HepG2 (cell line): ENCODE data around the gene FOXL3. TPM values are rescaled to one million over a fixed set of nuclear protein-coding genes. Genes with fewer than 3 reads are reported as not detected.

Experiments used
- ERF ChIP-seq: IDR thresholded peaks from 2 replicates; pipeline ENCODE4 v1.6.1; 2018; ENCODE audit warnings: missing biosample characterization, missing genetic modification reagents
- FOXO1 ChIP-seq: sonication (generic); formaldehyde crosslinking; IDR thresholded peaks from 2 replicates; pipeline ENCODE4 v1.4.0; 2020; ENCODE audit warnings: missing genetic modification reagents
- GABPB1 ChIP-seq: IDR thresholded peaks from 2 replicates; pipeline ENCODE4 v1.6.1; 2016; ENCODE audit warnings: mild to moderate bottlenecking, missing genetic modification reagents, moderate library complexity, missing compliant biosample characterization
- HNF4A ChIP-seq: sonication (generic); formaldehyde crosslinking; IDR thresholded peaks from 2 replicates; pipeline ENCODE4 v1.4.0; 2020; ENCODE audit warnings: missing genetic modification reagents
- KDM1A ChIP-seq: IDR thresholded peaks from 2 replicates; pipeline ENCODE4 v1.6.1; 2016; ENCODE audit warnings: missing compliant biosample characterization
- MED1 ChIP-seq: sonication (generic); formaldehyde crosslinking; IDR thresholded peaks from 2 replicates; pipeline ENCODE4 v1.4.0; 2020; ENCODE audit warnings: missing genetic modification reagents
- MLXIP ChIP-seq: sonication (generic); formaldehyde crosslinking; IDR thresholded peaks from 2 replicates; pipeline ENCODE4 v1.9.0; 2021; ENCODE audit warnings: missing genetic modification reagents, borderline replicate concordance
- PAX8 ChIP-seq: sonication (generic); formaldehyde crosslinking; IDR thresholded peaks from 2 replicates; pipeline ENCODE4 v1.8.0; 2022; ENCODE audit warnings: mild to moderate bottlenecking, missing genetic modification reagents, borderline replicate concordance
- RAD21 ChIP-seq: fragments of 450-650 bp; formaldehyde crosslinking; IDR thresholded peaks from 2 replicates; pipeline ENCODE4 v1.5.0; 2020; ENCODE audit warnings: mild to moderate bottlenecking
- YY1 ChIP-seq: IDR thresholded peaks from 2 replicates; pipeline ENCODE4 v1.6.1; 2011; ENCODE audit warnings: low read length, low read depth, moderate library complexity, mild to moderate bottlenecking; ENCODE audit not compliant: insufficient read depth, insufficient replicate concordance
- ZBTB7B ChIP-seq: sonication (generic); formaldehyde crosslinking; IDR thresholded peaks from 2 replicates; pipeline ENCODE4 v1.4.0; 2020; ENCODE audit warnings: missing genetic modification reagents
- ZFAT ChIP-seq: sonication (generic); formaldehyde crosslinking; conservative IDR thresholded peaks from 2 replicates; pipeline ENCODE4 v1.8.1; 2023; ENCODE audit warnings: missing genetic modification reagents, inconsistent platforms
- ZNF17 ChIP-seq: sonication (generic); formaldehyde crosslinking; IDR thresholded peaks from 2 replicates; pipeline ENCODE4 v1.5.0; 2020; ENCODE audit warnings: mild to moderate bottlenecking, missing genetic modification reagents
- ZNF326 ChIP-seq: sonication (generic); formaldehyde crosslinking; IDR thresholded peaks from 2 replicates; pipeline ENCODE4 v1.4.0; 2020; ENCODE audit warnings: missing genetic modification reagents, borderline replicate concordance
- ZNF564 ChIP-seq: sonication (generic); formaldehyde crosslinking; IDR thresholded peaks from 2 replicates; pipeline ENCODE4 v1.8.1; 2023; ENCODE audit warnings: mild to moderate bottlenecking, missing genetic modification reagents
- ZNF660 ChIP-seq: sonication (generic); formaldehyde crosslinking; IDR thresholded peaks from 2 replicates; pipeline ENCODE4 v1.5.1; 2020; ENCODE audit warnings: mild to moderate bottlenecking, low read depth, missing genetic modification reagents, borderline replicate concordance
- ZNF780A ChIP-seq: sonication (generic); formaldehyde crosslinking; IDR thresholded peaks from 2 replicates; pipeline ENCODE4 v1.8.0; 2022; ENCODE audit warnings: mild to moderate bottlenecking, missing genetic modification reagents, moderate library complexity
- ZNF883 ChIP-seq: sonication (generic); formaldehyde crosslinking; IDR thresholded peaks from 2 replicates; pipeline ENCODE4 v1.5.1; 2020; ENCODE audit warnings: mild to moderate bottlenecking, missing genetic modification reagents; ENCODE audit errors: not compliant biosample characterization
- polyA plus RNA-seq, 8 experiments: library from polyadenylated mRNA; depleted of rRNA in 3 of 8; stranded (reverse) in 7 of 8; unstranded in 1 of 8; fragments of >200 nt; fragmentation: Illumina TruSeq in 4 of 8; extraction: Trizol in 4 of 8; gene quantifications; 2 replicates each; pipeline versions ENCODE4 v1.2.1 to v1.2.3, GENCODE V29; 2011 to 2016; ENCODE audit warnings: low read depth in 4 of 8, missing spikeins in 1 of 8, mixed read lengths in 1 of 8; ENCODE audit not compliant: insufficient read depth in 1 of 8
- total RNA-seq, 5 experiments: library from RNA; depleted of rRNA; stranded (reverse); fragments of >200 nt; fragmentation: Illumina TruSeq; extraction: Trizol; gene quantifications; 2 replicates each; pipeline ENCODE4 v1.2.3, GENCODE V29; 2016; ENCODE audit warnings: low read depth in 1 of 5
- TF ChIP-seq, protein P1 (sequence below): IDR thresholded peaks from 2 replicates; pipeline ENCODE4 v1.6.1; 2016; ENCODE audit warnings: low read depth, control low read depth
- TF ChIP-seq, protein P2 (sequence below): sonication (generic); formaldehyde crosslinking; IDR thresholded peaks from 2 replicates; pipeline ENCODE4 v1.5.1; 2020; ENCODE audit warnings: missing genetic modification reagents, mild to moderate bottlenecking, borderline replicate concordance
- TF ChIP-seq, protein P3 (sequence below): sonication (generic); formaldehyde crosslinking; IDR thresholded peaks from 2 replicates; pipeline ENCODE4 v1.4.0; 2020; ENCODE audit warnings: missing genetic modification reagents
- TF ChIP-seq, protein P4 (sequence below): sonication (generic); formaldehyde crosslinking; IDR thresholded peaks from 2 replicates; pipeline ENCODE4 v1.4.0; 2020; ENCODE audit warnings: mild to moderate bottlenecking, missing genetic modification reagents

Gene FOXL3
- total and polyA plus RNA-seq, 2 of the 13 experiments (the other 11 are each of a cell fraction or from before 2014, with no cell fraction given), result not detected

GRCh38 chr7:332646-333392, 42.8 kb downstream of the FOXL3 start (continued):
- TF ChIP-seq MLXIP (CRISPR knock-in tag) (no peak), ZNF564 (CRISPR knock-in tag) (peak; percentile 29; the same call in 1 of the 2 replicates), HNF4A (CRISPR knock-in tag) (0 out of 2 replicates have a peak, but pooled peaks have one; percentile 5), ZBTB7B (CRISPR knock-in tag) (peak; percentile 91), GABPB1 (CRISPR knock-in tag) (peak; percentile 75), KDM1A (no peak), ZFAT (CRISPR knock-in tag) (no peak), FOXO1 (CRISPR knock-in tag) (0 out of 2 replicates have a peak, but pooled peaks have one; percentile 31), ERF (CRISPR knock-in tag) (peak; percentile 41; the same call in 1 of the 2 replicates), PAX8 (CRISPR knock-in tag) (0 out of 2 replicates have a peak, but pooled peaks have one; percentile 60), ZNF17 (CRISPR knock-in tag) (peak; percentile 50; the same call in 1 of the 2 replicates), ZNF883 (CRISPR knock-in tag) (peak; percentile 61), RAD21 (CRISPR knock-in tag) (peak; percentile 97), MED1 (CRISPR knock-in tag) (peak; percentile 20; the same call in 1 of the 2 replicates), YY1 (peak; percentile 61), ZNF660 (no peak), ZNF326 (CRISPR knock-in tag) (no peak), ZNF780A (0 out of 2 replicates have a peak, but pooled peaks have one; percentile 30)
- TF ChIP-seq, protein P1, sequence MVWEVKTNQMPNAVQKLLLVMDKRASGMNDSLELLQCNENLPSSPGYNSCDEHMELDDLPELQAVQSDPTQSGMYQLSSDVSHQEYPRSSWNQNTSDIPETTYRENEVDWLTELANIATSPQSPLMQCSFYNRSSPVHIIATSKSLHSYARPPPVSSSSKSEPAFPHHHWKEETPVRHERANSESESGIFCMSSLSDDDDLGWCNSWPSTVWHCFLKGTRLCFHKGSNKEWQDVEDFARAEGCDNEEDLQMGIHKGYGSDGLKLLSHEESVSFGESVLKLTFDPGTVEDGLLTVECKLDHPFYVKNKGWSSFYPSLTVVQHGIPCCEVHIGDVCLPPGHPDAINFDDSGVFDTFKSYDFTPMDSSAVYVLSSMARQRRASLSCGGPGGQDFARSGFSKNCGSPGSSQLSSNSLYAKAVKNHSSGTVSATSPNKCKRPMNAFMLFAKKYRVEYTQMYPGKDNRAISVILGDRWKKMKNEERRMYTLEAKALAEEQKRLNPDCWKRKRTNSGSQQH, result no peak
- TF ChIP-seq, protein P2, sequence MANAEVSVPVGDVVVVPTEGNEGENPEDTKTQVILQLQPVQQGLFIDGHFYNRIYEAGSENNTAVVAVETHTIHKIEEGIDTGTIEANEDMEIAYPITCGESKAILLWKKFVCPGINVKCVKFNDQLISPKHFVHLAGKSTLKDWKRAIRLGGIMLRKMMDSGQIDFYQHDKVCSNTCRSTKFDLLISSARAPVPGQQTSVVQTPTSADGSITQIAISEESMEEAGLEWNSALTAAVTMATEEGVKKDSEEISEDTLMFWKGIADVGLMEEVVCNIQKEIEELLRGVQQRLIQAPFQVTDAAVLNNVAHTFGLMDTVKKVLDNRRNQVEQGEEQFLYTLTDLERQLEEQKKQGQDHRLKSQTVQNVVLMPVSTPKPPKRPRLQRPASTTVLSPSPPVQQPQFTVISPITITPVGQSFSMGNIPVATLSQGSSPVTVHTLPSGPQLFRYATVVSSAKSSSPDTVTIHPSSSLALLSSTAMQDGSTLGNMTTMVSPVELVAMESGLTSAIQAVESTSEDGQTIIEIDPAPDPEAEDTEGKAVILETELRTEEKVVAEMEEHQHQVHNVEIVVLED (CRISPR knock-in tag), result peak; percentile 20; the same call in 1 of the 2 replicates
- TF ChIP-seq, protein P3, sequence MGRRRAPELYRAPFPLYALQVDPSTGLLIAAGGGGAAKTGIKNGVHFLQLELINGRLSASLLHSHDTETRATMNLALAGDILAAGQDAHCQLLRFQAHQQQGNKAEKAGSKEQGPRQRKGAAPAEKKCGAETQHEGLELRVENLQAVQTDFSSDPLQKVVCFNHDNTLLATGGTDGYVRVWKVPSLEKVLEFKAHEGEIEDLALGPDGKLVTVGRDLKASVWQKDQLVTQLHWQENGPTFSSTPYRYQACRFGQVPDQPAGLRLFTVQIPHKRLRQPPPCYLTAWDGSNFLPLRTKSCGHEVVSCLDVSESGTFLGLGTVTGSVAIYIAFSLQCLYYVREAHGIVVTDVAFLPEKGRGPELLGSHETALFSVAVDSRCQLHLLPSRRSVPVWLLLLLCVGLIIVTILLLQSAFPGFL (CRISPR knock-in tag), result no peak
- TF ChIP-seq, protein P4, sequence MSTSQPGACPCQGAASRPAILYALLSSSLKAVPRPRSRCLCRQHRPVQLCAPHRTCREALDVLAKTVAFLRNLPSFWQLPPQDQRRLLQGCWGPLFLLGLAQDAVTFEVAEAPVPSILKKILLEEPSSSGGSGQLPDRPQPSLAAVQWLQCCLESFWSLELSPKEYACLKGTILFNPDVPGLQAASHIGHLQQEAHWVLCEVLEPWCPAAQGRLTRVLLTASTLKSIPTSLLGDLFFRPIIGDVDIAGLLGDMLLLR, result no peak
